Liver (tissue), 9 donors: ENCODE data around the gene DDX25. TPM values are rescaled to one million over a fixed set of nuclear protein-coding genes. Genes with fewer than 3 reads are reported as not detected.

Experiments
- DNase-seq: peaks from one replicate; pipeline ENCODE4 v3.0.0-alpha.2; 2017; ENCODE audit warnings: low spot score
- H3K27ac ChIP-seq, 2 donors: one replicate each; pipeline ENCODE4 v1.7.0; 2013; ENCODE audit warnings: inconsistent platforms in 2 of 2, low read length in 2 of 2, control low read depth in 1 of 2, low read depth in 1 of 2, mild to moderate bottlenecking in 1 of 2
- H3K27me3 ChIP-seq, 4 donors: one replicate each; pipeline versions ENCODE4 v1.6.1 to v1.7.0; 2013; ENCODE audit warnings: low read length in 3 of 4, inconsistent platforms in 1 of 4, mild to moderate bottlenecking in 1 of 4, moderate library complexity in 1 of 4; ENCODE audit not compliant: control insufficient read depth in 4 of 4, insufficient read depth in 4 of 4
- H3K36me3 ChIP-seq, 4 donors: one replicate each; pipeline versions ENCODE4 v1.6.1 to v1.7.0; 2013; ENCODE audit warnings: low read length in 3 of 4, mild to moderate bottlenecking in 3 of 4, low read depth in 1 of 4, moderate library complexity in 1 of 4; ENCODE audit not compliant: control insufficient read depth in 4 of 4, insufficient read depth in 3 of 4
- H3K4me1 ChIP-seq, 4 donors: one replicate each; pipeline versions ENCODE4 v1.6.1 to v1.7.0; 2013; ENCODE audit warnings: low read length in 3 of 4, mild to moderate bottlenecking in 3 of 4, moderate library complexity in 1 of 4; ENCODE audit not compliant: control insufficient read depth in 4 of 4, insufficient read depth in 4 of 4
- H3K4me3 ChIP-seq, 3 donors: one replicate each; pipeline versions ENCODE4 v1.6.1 to v1.7.0; 2013; ENCODE audit warnings: low read length in 3 of 3, control low read depth in 1 of 3, low read depth in 1 of 3, mild to moderate bottlenecking in 1 of 3
- H3K9ac ChIP-seq, 2 donors: one replicate each; pipeline ENCODE4 v1.7.0; 2013; ENCODE audit warnings: low read length in 2 of 2, mild to moderate bottlenecking in 2 of 2, moderate library complexity in 2 of 2, control low read depth in 1 of 2, low read depth in 1 of 2
- H3K9me3 ChIP-seq, 4 donors: one replicate each; pipeline versions ENCODE4 v1.6.1 to v1.7.0; 2013; ENCODE audit warnings: low read length in 3 of 4; ENCODE audit not compliant: control insufficient read depth in 4 of 4
- ATF3 ChIP-seq: IDR thresholded peaks from 2 replicates; pipeline ENCODE4 v1.6.1; 2016; ENCODE audit warnings: antibody characterized with exemption
- EGR1 ChIP-seq, 2 donors: IDR thresholded peaks; 2 replicates each; pipeline ENCODE4 v1.6.1; 2016 to 2018; ENCODE audit warnings: antibody characterized with exemption in 2 of 2, low read depth in 2 of 2
- FOXA1 ChIP-seq: IDR thresholded peaks from 2 replicates; pipeline ENCODE4 v1.6.1; 2016; ENCODE audit warnings: antibody characterized with exemption
- GABPA ChIP-seq, 2 donors: IDR thresholded peaks in 1 of 2; conservative IDR thresholded peaks in 1 of 2; 2 replicates each; pipeline ENCODE4 v1.6.1; 2016; ENCODE audit warnings: antibody characterized with exemption in 2 of 2, mild to moderate bottlenecking in 1 of 2, moderate library complexity in 1 of 2
- HNF4G ChIP-seq: IDR thresholded peaks from 2 replicates; pipeline ENCODE4 v1.6.1; 2016; ENCODE audit warnings: antibody characterized with exemption
- SP1 ChIP-seq: IDR thresholded peaks from 2 replicates; pipeline ENCODE4 v1.6.1; 2018; ENCODE audit warnings: antibody characterized with exemption, mild to moderate bottlenecking
- TAF1 ChIP-seq: conservative IDR thresholded peaks from 2 replicates; pipeline ENCODE4 v1.6.1; 2016; ENCODE audit warnings: antibody characterized with exemption, mild to moderate bottlenecking
- YY1 ChIP-seq: IDR thresholded peaks from 2 replicates; pipeline ENCODE4 v1.6.1; 2016; ENCODE audit warnings: antibody characterized with exemption, mild to moderate bottlenecking
- WGBS: extraction: QIAGEN DNeasy Blood & Tissue Kit; methylation state at CpG from one replicate; pipeline ENCODE4 v1.1.7; 2013; 5-methylcytosine and 5-hydroxymethylcytosine counted together
- polyA plus RNA-seq, 2 donors: library from polyadenylated mRNA; stranded (reverse) in 1 of 2; unstranded in 1 of 2; fragments of 200-250 nt in 1 of 2; fragments of >200 nt in 1 of 2; fragmentation: Nextera tagmentation in 1 of 2; extraction: Ambion mirVana in 1 of 2; gene quantifications; one replicate each; pipeline versions ENCODE4 v1.2.1 to v1.2.3, GENCODE V29; 2013 to 2015
- total RNA-seq, 2 donors: library from RNA; depleted of rRNA; stranded (reverse); fragments of >200 nt; gene quantifications; one replicate each; pipeline ENCODE4 v1.2.3, GENCODE V29; 2014
- TF ChIP-seq, protein P1 (sequence below): fragments of 150-350 bp; IDR thresholded peaks from 2 replicates; pipeline ENCODE4 v1.5.1; 2017; ENCODE audit warnings: improper control_type of control experiment, low read depth, low read length; ENCODE audit not compliant: missing input control
- TF ChIP-seq, protein P2 (sequence below): IDR thresholded peaks from 2 replicates; pipeline ENCODE4 v1.6.1; 2016; ENCODE audit warnings: antibody characterized with exemption
- TF ChIP-seq, protein P3 (sequence below): IDR thresholded peaks from 2 replicates; pipeline ENCODE4 v1.6.1; 2016; ENCODE audit warnings: antibody characterized with exemption
- donor health status: healthy.
- donor health status: healthy.
- donor health status: healthy.
- donor health status: healthy.
- donor health status: healthy.

DDX25 gene
- total and polyA plus RNA-seq, 4 donors: 0.07 to 0.79 (median 0.31) TPM

DNA sequence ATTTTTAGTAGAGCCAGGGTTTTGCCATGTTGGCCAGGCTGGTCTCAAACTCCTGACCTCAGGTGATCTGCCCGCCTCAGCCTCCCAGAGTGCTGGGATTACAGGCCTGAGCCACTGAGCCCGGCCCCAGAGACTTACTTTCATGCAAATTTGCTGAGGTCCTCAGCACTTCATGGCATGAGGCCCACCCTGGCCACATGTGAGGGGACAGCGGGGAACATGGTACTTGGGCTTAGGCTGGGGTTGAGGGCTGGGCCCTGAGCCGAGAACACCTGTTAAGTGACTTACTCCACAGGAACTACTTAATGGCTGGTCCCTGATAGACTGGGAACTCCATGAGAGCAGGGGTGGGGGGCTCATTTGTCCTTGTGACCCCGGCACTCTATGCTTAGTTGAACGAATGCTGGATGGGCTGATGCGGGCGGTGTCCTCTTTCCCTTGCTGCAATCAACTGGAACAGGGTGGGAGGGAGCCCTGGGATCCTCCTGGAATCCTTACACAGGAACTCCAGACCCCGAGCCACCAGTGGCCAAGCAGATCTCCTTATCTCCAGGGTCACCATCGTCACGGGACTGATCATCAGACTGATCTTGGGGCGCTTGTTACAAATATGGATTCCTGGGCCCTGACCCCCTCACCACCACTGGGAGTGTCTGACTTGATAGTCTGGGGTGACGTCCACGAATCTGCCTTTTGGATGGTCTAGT lies 42.6 kb downstream of the DDX25 start:
- Histone ChIP-seq H3K4me3 (no peak overlapping the region), H3K27ac (no peak overlapping the region), H3K36me3 (no peaks in the 10 kb centered on the region), H3K27me3 (no peaks in the 10 kb centered on the region), H3K4me1 (peaks cover 0 to 5% (median 1%) of the 10 kb centered on the region in 4 donors), H3K9ac (no peak overlapping the region), H3K9me3 (no peaks in the 10 kb centered on the region)
- 95% methylated on average over 14 of the region's 14 CpGs for WGBS
- TF ChIP-seq, protein P1, sequence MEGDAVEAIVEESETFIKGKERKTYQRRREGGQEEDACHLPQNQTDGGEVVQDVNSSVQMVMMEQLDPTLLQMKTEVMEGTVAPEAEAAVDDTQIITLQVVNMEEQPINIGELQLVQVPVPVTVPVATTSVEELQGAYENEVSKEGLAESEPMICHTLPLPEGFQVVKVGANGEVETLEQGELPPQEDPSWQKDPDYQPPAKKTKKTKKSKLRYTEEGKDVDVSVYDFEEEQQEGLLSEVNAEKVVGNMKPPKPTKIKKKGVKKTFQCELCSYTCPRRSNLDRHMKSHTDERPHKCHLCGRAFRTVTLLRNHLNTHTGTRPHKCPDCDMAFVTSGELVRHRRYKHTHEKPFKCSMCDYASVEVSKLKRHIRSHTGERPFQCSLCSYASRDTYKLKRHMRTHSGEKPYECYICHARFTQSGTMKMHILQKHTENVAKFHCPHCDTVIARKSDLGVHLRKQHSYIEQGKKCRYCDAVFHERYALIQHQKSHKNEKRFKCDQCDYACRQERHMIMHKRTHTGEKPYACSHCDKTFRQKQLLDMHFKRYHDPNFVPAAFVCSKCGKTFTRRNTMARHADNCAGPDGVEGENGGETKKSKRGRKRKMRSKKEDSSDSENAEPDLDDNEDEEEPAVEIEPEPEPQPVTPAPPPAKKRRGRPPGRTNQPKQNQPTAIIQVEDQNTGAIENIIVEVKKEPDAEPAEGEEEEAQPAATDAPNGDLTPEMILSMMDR: no peak
- TF ChIP-seq YY1: no peak
- TF ChIP-seq EGR1 (IDR thresholded peaks at IDR 0.05; ENCODE audit: low read depth in 2 of 2): no peak
- TF ChIP-seq TAF1: no peak
- TF ChIP-seq FOXA1: no peak
- TF ChIP-seq, protein P2, sequence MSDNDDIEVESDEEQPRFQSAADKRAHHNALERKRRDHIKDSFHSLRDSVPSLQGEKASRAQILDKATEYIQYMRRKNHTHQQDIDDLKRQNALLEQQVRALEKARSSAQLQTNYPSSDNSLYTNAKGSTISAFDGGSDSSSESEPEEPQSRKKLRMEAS: no peak
- DNase-seq: peak; percentile 25

GRCh38 chr11:125947419-125948277 lies 43.3 kb downstream of the DDX25 start:
- Histone ChIP-seq H3K4me3 (no peak overlapping the region), H3K27me3 (no peaks in the 10 kb centered on the region), H3K9ac (no peak overlapping the region), H3K36me3 (no peaks in the 10 kb centered on the region), H3K27ac (no peak overlapping the region), H3K4me1 (no peaks in the 10 kb centered on the region), H3K9me3 (no peaks in the 10 kb centered on the region)
- peak; percentile 27 for DNase-seq
- TF ChIP-seq HNF4G: no peak
- TF ChIP-seq SP1: no peak
- no peak for TF ChIP-seq TAF1
- TF ChIP-seq, protein P3, sequence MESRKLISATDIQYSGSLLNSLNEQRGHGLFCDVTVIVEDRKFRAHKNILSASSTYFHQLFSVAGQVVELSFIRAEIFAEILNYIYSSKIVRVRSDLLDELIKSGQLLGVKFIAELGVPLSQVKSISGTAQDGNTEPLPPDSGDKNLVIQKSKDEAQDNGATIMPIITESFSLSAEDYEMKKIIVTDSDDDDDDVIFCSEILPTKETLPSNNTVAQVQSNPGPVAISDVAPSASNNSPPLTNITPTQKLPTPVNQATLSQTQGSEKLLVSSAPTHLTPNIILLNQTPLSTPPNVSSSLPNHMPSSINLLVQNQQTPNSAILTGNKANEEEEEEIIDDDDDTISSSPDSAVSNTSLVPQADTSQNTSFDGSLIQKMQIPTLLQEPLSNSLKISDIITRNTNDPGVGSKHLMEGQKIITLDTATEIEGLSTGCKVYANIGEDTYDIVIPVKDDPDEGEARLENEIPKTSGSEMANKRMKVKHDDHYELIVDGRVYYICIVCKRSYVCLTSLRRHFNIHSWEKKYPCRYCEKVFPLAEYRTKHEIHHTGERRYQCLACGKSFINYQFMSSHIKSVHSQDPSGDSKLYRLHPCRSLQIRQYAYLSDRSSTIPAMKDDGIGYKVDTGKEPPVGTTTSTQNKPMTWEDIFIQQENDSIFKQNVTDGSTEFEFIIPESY: no peak
- TF ChIP-seq ATF3: no peak
- no peak for TF ChIP-seq EGR1 (IDR thresholded peaks at IDR 0.05; ENCODE audit: low read depth in 2 of 2)
- TF ChIP-seq, protein P2: no peak
- TF ChIP-seq GABPA (IDR thresholded peaks at IDR 0.05 in 1 of 2, conservative IDR thresholded peaks at IDR 0.05 in 1 of 2): no peak
- 92% methylated on average over 24 of the region's 24 CpGs for WGBS
